ENCODE measurements around the gene RASAL2.

DNA sequence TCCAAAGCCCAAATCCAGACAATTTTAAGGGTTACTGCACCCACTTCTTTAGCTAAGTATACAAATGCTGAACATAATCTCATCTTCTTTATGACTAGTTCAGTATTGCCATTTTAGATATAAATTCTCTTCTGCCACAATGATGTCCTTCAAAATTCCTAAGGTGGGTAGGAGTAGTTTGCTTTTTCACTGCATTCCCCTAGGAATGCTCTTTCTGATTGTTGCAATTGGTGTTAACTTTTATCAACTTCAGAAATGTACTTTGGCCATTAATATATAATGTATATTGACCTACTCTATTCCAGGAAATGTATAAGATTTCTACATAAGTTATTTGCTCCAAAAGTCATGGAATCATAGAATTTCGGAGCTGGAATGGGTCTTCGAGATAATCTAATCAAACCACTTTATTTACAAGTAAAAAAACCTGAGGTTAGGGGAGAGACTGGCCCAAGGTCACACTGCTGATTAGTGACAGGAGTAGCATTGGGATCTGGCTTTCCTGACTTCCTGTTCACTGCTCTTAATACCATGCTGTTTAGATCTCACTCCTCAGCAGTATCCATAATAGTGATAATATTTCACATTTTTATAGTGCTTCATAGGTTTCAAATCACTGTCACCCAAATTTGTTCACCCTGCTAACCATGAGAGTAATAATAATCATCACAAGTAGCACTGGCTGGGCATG, 46.4 kb upstream of the RASAL2 start:
- TF ChIP-seq BHLHE40 (IDR thresholded peaks at IDR 0.05; ENCODE audit: borderline replicate concordance) (no peak), FOXA1 (IDR thresholded peaks at IDR 0.05) (no peak), ZNF384 (IDR thresholded peaks at IDR 0.05) (no peak), SP1 (IDR thresholded peaks at IDR 0.05) (no peak), ELF4 (IDR thresholded peaks at IDR 0.05) (no peak), PKNOX1 (IDR thresholded peaks at IDR 0.05) (no peak), FOXM1 (IDR thresholded peaks at IDR 0.05; ENCODE audit: borderline replicate concordance) (no peak), NFRKB (IDR thresholded peaks at IDR 0.05) (no peak), FOXK2 (IDR thresholded peaks at IDR 0.05) (no peak)

Measured in HEK293T (cell line).